Activated CD8-positive, alpha-beta memory T cell treated with anti-CD3 and anti-CD28 coated beads, Interleukin-2, amount 50 U/mL, for 24 hours (primary cell): ENCODE data around the gene INAFM1.

ENCODE experiments used
- DNase-seq: peaks from one replicate; pipeline ENCODE4 v3.0.0-alpha.2; 2020; ENCODE audit errors: extremely low read depth

INAFM1 gene

DNA sequence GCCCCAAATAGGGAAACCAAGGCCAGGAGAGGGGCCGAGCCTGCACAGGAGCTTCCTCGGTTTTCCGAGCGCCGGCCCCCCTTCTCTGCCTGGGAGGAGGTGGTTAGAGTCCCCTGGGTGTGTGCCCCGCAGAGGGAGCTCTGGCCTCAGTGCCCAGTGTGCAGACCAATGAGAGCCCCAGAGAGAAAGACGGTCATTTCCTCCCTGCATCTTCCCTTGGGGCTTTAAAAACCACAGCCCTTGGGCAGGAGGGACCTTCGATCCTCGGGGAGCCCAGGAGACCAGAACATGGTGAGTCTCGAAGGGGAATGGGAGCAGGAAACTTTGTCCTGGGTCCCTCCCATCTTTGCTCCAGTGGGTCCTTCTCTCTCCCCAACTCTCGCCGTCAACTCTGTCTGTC is 34.9 kb downstream of the INAFM1 start, which contains the start of gene C5AR1:
Gene C5AR1, plus strand, starts transcription at position 254 of the 400 bp plus-strand sequence. Its CDS starts 35 bp downstream, at position 289.
- DNase-seq, result no peak

- DNase-seq, result no peak
Observed at GRCh38 chr19:47310323-47310722, 35.6 kb downstream of the INAFM1 start.

DNA sequence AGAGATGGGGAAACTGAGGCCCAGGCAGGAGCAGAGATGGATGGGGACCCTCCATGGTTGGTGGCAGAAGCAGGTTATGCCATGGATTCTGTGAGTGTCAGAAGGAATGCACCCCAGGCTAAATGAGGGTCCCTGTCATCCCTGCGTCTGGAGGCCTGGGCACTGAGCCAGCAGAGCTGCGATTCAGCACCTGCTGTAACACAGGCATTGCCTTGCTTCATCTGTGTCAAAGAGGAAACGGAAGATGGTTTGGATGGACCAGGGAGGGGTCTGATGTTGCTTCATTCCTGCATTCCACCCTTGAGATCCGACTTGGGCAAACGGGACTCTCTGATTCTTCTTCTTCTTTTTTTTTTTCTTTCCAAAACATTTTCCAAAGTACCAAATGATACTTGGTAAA is 36.1 kb downstream of the INAFM1 start:
- DNase-seq, result no peak

GRCh38 chr19:47312366-47313006 is 37.8 kb downstream of the INAFM1 start:
- DNase-seq, result no peak

GRCh38 chr19:47313754-47314295 is 39.1 kb downstream of the INAFM1 start:
- DNase-seq, result no peak

DNA sequence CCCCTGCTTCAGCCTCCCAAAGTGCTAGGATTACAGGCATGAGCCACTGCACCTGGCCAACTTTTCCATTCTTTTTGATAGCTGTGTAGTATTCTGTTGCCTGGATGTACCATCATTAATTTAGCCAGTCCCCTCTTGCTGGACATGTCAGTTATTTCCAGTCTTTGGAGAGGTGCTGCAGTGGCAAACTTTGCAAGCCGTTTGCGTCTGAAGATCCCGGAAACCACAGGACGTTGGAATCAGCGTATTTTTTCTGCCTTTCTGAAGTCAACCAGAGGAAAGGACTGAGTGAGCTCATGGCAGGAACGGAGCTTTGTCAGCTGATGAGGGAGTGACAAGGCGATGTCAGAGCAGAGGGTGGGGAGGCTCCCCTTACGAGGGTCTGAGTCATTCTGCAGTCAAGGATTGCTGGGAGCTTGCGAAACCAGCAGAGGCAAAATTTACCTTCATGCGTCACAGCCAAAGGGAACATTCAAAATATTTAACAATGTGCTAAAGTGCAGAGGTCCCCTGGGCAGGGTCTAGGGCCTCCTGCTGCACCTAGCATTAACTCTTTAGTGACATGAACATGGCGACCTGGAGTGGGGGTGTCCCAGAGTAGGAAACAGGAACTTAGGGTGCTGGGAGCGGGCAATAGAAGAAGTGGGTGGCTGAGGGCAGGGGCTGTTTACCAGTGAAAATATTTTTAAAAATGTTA is 40.6 kb downstream of the INAFM1 start:
- DNase-seq, result no peak

GRCh38 chr19:47316513-47316912 is 41.8 kb downstream of the INAFM1 start:
- DNase-seq, result no peak

GRCh38 chr19:47319923-47320871 is 45.5 kb downstream of the INAFM1 start:
- no peak for DNase-seq

GRCh38 chr19:47321630-47322029 is 46.9 kb downstream of the INAFM1 start:
- no peak for DNase-seq

DNA sequence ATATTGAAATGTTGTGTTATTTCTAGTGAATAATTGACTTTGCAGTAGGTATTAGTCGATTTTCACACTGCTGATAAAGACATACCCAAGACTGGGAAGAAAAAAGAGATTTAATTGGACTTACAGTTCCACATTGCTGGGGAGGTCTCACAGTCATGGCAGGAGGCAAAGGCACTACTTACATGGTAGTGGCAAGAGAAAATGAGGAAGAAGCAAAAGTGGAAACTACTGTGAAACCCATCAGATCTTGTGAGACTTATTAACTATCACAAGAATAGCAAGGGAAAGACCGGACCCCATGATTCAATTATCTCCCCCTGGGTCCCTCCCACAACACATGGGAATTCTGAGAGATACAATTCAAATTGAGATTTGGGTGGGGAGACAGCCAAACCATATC is 47.4 kb downstream of the INAFM1 start:
- no peak for DNase-seq

DNA sequence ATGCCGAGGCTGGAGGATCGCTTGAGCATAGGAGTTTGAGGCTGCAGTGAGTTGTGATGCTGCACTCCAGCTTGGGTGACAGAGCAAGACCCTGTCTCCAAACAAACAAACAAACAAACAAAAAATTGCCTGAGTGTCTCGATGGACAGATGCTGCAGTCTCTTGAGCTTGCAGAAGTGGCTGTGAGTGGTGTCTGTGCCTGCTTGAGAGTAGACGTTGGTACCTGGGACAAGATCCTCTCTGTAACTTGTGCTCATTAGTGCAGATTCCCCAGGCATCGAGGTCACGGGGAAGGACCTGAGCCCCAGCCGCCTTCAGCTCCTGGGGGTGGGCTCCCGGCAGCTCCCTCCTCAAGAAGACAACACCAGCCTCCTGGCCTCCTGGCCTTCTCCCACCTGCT is 48.7 kb downstream of the INAFM1 start:
- no peak for DNase-seq

- DNase-seq, result no peak
Observed at GRCh38 chr19:47323872-47324271, 49.2 kb downstream of the INAFM1 start.

DNA sequence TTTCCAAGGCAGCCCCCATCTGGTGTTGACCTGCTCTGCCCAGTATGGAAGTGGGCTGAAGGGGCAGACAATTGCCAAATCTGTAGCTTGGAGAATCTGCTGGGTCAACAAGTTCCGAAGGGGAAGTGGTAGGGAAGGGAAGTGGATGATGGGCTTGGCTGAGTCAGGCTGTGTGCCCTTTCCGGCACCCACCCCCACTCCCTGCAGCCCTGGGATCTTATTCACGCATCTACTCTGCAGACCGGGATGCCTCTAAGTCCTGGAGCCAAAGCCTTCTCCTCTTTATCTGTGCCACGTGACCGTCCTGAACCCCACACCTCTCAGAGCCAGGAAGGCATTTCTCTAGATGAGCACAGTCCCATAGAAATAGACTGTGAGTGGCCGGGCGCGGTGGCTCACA is 49.8 kb downstream of the INAFM1 start:
- no peak for DNase-seq
